Measurements from ENCODE around the gene SLC22A31.

DNA sequence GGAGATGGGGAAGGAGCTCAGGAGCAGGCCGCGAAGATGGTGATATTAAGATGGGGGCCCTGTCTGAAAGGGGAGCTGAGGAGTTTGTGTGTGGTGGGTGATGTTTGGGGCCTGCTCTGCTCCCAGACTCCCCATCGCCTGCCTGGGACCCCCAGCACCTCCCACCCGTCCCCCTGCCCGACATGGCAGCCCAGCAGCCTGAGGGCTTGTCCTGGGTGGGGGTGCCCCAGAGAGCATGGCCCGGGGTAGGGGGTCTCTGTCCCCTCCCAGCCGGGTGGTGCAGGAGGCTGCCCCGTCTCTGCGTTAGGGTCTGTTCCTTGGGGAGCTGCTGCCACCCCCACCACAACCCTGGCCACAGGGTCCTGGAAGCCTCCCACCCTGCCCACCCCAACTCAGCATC lies 23.6 kb downstream of the SLC22A31 start:
- no peak for TF ChIP-seq CSDC2 (CRISPR knock-in tag; IDR thresholded peaks at IDR 0.05)
- TF ChIP-seq ZFP30 (CRISPR knock-in tag; IDR thresholded peaks at IDR 0.05), result no peak
